ENCODE measurements around the gene TEX55. TPM values are rescaled to one million over a fixed set of nuclear protein-coding genes. Genes with fewer than 3 reads are reported as not detected.

TEX55 gene
- total and polyA plus RNA-seq, 2 of the 4 experiments (the other 2 are of a cell fraction) = not detected

DNA sequence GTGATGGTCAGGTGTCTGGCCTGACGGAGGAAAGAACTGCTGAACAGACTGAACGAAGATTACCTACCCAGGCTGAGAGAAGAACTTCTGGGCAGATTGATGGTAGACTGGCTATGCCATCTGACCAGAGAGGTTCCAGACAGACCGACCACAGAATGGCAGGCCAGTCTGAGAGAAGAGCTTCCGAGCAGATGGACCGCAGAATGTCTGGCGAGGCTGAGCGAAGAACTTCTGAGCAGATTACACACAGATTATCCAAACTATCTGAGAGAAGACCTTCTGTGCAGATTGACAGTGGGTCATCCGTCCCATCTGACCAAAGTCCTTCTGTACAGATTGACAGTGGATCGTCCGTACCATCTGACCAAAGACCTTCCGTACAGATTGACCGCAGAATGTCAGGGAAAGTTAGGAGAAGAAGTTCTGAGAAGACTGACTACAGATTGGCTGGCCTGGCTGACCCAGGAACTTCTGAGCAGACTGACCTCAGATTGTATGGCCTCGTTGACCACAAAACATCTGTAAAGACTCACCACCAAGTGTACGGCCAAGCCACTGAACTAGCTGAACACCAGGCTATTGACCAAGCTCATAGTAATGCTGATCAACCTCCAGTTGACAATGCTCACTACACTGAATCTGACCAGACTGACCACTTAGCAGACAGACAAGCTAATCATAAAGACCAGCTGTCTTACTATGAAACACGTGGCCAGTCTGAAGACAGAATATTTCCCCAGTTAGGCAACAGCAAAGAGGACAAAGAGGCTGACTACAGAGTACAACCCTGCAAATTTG lies 812 bp downstream of the TEX55 start:
- Histone ChIP-seq H3K14ac (replicated peaks; ENCODE audit: low read depth, low read length) (no peak overlapping the region), H3K27ac (ENCODE audit: insufficient read depth, low read length) (no peak overlapping the region), H4K91ac (ENCODE audit: insufficient read depth, low read depth, low read length) (peak overlapping the region; percentile 83), H3K9me1 (ENCODE audit: insufficient read depth, low read length) (peaks cover 2% of the 10 kb centered on the region; the same call in 1 of the 2 replicates), H2BK20ac (ENCODE audit: low read depth, low read length) (peak overlapping the region; percentile 46; the same call in 1 of the 2 replicates), H2BK5ac (ENCODE audit: low read depth, low read length, poor library complexity, severe bottlenecking) (peak overlapping the region; percentile 2), H3K9me3 (ENCODE audit: control insufficient read depth, insufficient read depth, low read length) (no peaks in the 10 kb centered on the region), H3K18ac (ENCODE audit: low read depth, low read length) (peak overlapping the region; percentile 88; the same call in 1 of the 2 replicates), H3K27me3 (ENCODE audit: control insufficient read depth, insufficient read depth, low read length) (no peaks in the 10 kb centered on the region), H4K5ac (ENCODE audit: low read depth, low read length) (peak overlapping the region; percentile 59; the same call in 1 of the 2 replicates), H2AFZ (replicated peaks; ENCODE audit: low read length, poor library complexity) (no peak overlapping the region), H3K79me1 (ENCODE audit: low read depth in 1 of 2, low read length in 2 of 2) (no peaks in the 10 kb centered on the region), H3K9ac (ENCODE audit: low read depth, low read length) (no peak overlapping the region), H2BK15ac (ENCODE audit: low read depth, low read length) (peak overlapping the region; percentile 62; the same call in 2 of the 3 replicates), H3K4me1 (ENCODE audit: control insufficient read depth, insufficient read depth, low read length) (peaks cover 4% of the 10 kb centered on the region), H2AK5ac (ENCODE audit: low read depth, low read length) (peak overlapping the region; percentile 95; the same call in 1 of the 2 replicates), H2AK9ac (replicated peaks; ENCODE audit: low read depth, low read length, poor library complexity) (no peak overlapping the region), H4K20me1 (ENCODE audit: insufficient read depth, low read length) (no peaks in the 10 kb centered on the region), H3K56ac (ENCODE audit: extremely low read depth, insufficient read depth, low read length) (no peak overlapping the region), H3K23ac (ENCODE audit: low read depth, low read length) (no peak overlapping the region), H3K36me3 (ENCODE audit: control insufficient read depth, insufficient read depth, low read length) (no peaks in the 10 kb centered on the region), H4K8ac (ENCODE audit: low read depth in 2 of 2, low read length in 2 of 2) (peak overlapping the region in 1 of 2 experiments; percentile 19; a peak in 1 of 4 replicates), H3K4me3 (ENCODE audit: insufficient read depth, low read depth, low read length) (no peak overlapping the region), H2BK120ac (ENCODE audit: low read depth, low read length) (peak overlapping the region; percentile 52), H3K4me2 (ENCODE audit: low read depth, low read length) (no peak overlapping the region), H3K4ac (ENCODE audit: low read depth, low read length) (peak overlapping the region; percentile 23; the same call in 1 of the 2 replicates)
- intact Hi-C loops (cut with micrococcal nuclease) = loop anchor here (5.0 kb wide), 1 partner anchor 36 kb away; no protein-coding TSS in a partner anchor
- 93% methylated on average over 2 of the region's 15 CpGs; no CpG with 5 or more reads in 1 of the 2 experiments for WGBS, 2 experiments (ENCODE audit: extremely low coverage in 2 of 2, insufficient read length in 1 of 2)
- dilution Hi-C loops (cut with HindIII; ENCODE audit: low sequenced_read_pairs, unreplicated experiment) = no loop called here
- DNase-seq (no peak), ATAC-seq (ENCODE audit: low read depth) (no peak)
- BruUV-seq (replicated peaks) = no TSS peak
- CTCF ChIA-PET = interaction anchor here (1.9 kb wide), 1 partner anchor 94 kb away, joined by 9 read pairs; the partner anchor contains the start of gene B4GALT4
- in situ Hi-C loops (cut with MboI; ENCODE audit: low sequenced_read_pairs) = loop anchor here (5.0 to 25.0 kb wide), 2 partner anchors 96 to 541 kb away; partner anchors contain the start of genes B4GALT4 and COX17
- POLR2A ChIA-PET (ENCODE audit: unreplicated experiment) = no interaction called here
- TF ChIP-seq MAZ (IDR thresholded peaks at IDR 0.05; ENCODE audit: borderline replicate concordance, low read depth, low read length) = no peak
- TF ChIP-seq RFX5 (IDR thresholded peaks at IDR 0.05; ENCODE audit: low read depth, low read length) = no peak
- TF ChIP-seq, protein P1, sequence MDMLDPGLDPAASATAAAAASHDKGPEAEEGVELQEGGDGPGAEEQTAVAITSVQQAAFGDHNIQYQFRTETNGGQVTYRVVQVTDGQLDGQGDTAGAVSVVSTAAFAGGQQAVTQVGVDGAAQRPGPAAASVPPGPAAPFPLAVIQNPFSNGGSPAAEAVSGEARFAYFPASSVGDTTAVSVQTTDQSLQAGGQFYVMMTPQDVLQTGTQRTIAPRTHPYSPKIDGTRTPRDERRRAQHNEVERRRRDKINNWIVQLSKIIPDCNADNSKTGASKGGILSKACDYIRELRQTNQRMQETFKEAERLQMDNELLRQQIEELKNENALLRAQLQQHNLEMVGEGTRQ (IDR thresholded peaks at IDR 0.05; ENCODE audit: low read depth, low read length) = no peak
- TF ChIP-seq MAFK (IDR thresholded peaks at IDR 0.05; ENCODE audit: low read depth, low read length) = no peak
- no peak for TF ChIP-seq SMC3 (IDR thresholded peaks at IDR 0.05; ENCODE audit: low read depth, low read length)
- TF ChIP-seq, protein P2, sequence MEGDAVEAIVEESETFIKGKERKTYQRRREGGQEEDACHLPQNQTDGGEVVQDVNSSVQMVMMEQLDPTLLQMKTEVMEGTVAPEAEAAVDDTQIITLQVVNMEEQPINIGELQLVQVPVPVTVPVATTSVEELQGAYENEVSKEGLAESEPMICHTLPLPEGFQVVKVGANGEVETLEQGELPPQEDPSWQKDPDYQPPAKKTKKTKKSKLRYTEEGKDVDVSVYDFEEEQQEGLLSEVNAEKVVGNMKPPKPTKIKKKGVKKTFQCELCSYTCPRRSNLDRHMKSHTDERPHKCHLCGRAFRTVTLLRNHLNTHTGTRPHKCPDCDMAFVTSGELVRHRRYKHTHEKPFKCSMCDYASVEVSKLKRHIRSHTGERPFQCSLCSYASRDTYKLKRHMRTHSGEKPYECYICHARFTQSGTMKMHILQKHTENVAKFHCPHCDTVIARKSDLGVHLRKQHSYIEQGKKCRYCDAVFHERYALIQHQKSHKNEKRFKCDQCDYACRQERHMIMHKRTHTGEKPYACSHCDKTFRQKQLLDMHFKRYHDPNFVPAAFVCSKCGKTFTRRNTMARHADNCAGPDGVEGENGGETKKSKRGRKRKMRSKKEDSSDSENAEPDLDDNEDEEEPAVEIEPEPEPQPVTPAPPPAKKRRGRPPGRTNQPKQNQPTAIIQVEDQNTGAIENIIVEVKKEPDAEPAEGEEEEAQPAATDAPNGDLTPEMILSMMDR (conservative IDR thresholded peaks at IDR 0.05; ENCODE audit: low read depth, low read length) = no peak
- no peak for TF ChIP-seq RAD21 (IDR thresholded peaks at IDR 0.05; ENCODE audit: low read length)
- TF ChIP-seq, protein P3, sequence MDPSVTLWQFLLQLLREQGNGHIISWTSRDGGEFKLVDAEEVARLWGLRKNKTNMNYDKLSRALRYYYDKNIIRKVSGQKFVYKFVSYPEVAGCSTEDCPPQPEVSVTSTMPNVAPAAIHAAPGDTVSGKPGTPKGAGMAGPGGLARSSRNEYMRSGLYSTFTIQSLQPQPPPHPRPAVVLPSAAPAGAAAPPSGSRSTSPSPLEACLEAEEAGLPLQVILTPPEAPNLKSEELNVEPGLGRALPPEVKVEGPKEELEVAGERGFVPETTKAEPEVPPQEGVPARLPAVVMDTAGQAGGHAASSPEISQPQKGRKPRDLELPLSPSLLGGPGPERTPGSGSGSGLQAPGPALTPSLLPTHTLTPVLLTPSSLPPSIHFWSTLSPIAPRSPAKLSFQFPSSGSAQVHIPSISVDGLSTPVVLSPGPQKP (IDR thresholded peaks at IDR 0.05; ENCODE audit: borderline replicate concordance, low read depth, low read length) = no peak
- no peak for TF ChIP-seq NFE2L2 (IDR thresholded peaks at IDR 0.05; ENCODE audit: low read depth, low read length)
- no peak for TF ChIP-seq POLR2A (IDR thresholded peaks at IDR 0.05; ENCODE audit: low read depth, low read length)
- TF ChIP-seq CEBPB (IDR thresholded peaks at IDR 0.05; ENCODE audit: low read depth, low read length) = no peak
- no peak for TF ChIP-seq RCOR1 (IDR thresholded peaks at IDR 0.05; ENCODE audit: insufficient replicate concordance, low read length)
- no peak for TF ChIP-seq BHLHE40 (IDR thresholded peaks at IDR 0.05; ENCODE audit: low read depth, low read length)

Data from IMR-90 (cell line).